Activated B cell treated with CpG ODN at 0.5 μM for 24 hours (primary cell): ENCODE results near the gene FEM1B. TPM values are rescaled to one million over a fixed set of nuclear protein-coding genes. Genes with fewer than 3 reads are reported as not detected.
A peak's percentile ranks its signal among the peaks of the same experiment; 100 is the strongest.

Experiments
- ATAC-seq: fragments of 200-7000 bp; cut with Tn5 transposase; one replicate; pipeline ENCODE4 v1.10.0; 2021; ENCODE audit warnings: low read depth, mild to moderate bottlenecking, moderate library complexity
- CTCF ChIA-PET: fragments of 350-600 bp; sonication (Branson Sonifier 250); formaldehyde crosslinking; loops from one replicate; lab custom pipeline; 2021; ENCODE audit warnings: antibody characterized with exemption; lab: Charles Lee
- POLR2A ChIA-PET: fragments of 350-600 bp; sonication (Branson Sonifier 250); formaldehyde crosslinking; loops from one replicate; lab custom pipeline; 2021; ENCODE audit warnings: antibody characterized with exemption; lab: Charles Lee
- DNase-seq: peaks from one replicate; pipeline ENCODE4 v3.0.0; 2022
- H3K27ac Mint-ChIP-seq: one replicate; pipeline ENCODE4 v1.8.0; 2020; ENCODE audit warnings: mixed read lengths
- H3K27me3 Mint-ChIP-seq: one replicate; pipeline ENCODE4 v1.8.0; 2021; ENCODE audit warnings: mixed read lengths
- H3K36me3 Mint-ChIP-seq: one replicate; pipeline ENCODE4 v1.8.0; 2021; ENCODE audit warnings: low read depth, mixed read lengths
- H3K4me1 Mint-ChIP-seq: one replicate; pipeline ENCODE4 v1.8.0; 2021; ENCODE audit warnings: mixed read lengths
- H3K4me3 Mint-ChIP-seq: one replicate; pipeline ENCODE4 v1.8.0; 2020; ENCODE audit warnings: mild to moderate bottlenecking, mixed read lengths
- H3K9me3 Mint-ChIP-seq: one replicate; pipeline ENCODE4 v1.8.0; 2020; ENCODE audit warnings: mixed read lengths
- intact Hi-C: fragments of 100-400 bp; cut with micrococcal nuclease; formaldehyde crosslinking; loops from one replicate; pipeline ENCODE4 v1.15.1; 2024
- total RNA-seq: library from RNA; stranded (reverse); gene quantifications from 2 replicates; pipeline ENCODE4 v1.2.3, GENCODE V29; 2022
- TF ChIP-seq, protein P1 (sequence below): fragments of 200-600 bp; IDR thresholded peaks from one replicate; pipeline ENCODE4 v1.8.0; 2022; ENCODE audit warnings: antibody characterized with exemption, mild to moderate bottlenecking

Gene FEM1B
- total RNA-seq, 1 donor from 2014 or later: 42.2 TPM

DNA sequence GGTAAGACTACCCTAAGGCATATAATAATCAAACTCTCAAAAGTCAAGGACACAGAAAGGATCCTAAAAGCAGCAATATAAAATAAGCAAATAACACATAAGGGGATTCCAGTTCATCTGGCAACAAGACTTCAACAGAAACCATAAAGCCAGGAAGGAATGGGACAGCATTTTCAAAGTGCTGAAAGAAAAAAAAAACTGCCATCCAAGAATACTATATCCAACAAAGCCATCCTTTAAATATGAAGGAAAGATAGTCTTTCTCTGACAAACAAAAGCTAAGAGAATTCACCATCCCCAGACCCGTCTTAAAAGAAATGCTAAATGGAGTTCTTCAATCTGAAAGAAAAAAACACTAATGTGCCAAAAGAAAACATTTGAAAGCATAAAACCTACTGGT, 33.3 kb upstream of the FEM1B start:
- TF ChIP-seq, protein P1, sequence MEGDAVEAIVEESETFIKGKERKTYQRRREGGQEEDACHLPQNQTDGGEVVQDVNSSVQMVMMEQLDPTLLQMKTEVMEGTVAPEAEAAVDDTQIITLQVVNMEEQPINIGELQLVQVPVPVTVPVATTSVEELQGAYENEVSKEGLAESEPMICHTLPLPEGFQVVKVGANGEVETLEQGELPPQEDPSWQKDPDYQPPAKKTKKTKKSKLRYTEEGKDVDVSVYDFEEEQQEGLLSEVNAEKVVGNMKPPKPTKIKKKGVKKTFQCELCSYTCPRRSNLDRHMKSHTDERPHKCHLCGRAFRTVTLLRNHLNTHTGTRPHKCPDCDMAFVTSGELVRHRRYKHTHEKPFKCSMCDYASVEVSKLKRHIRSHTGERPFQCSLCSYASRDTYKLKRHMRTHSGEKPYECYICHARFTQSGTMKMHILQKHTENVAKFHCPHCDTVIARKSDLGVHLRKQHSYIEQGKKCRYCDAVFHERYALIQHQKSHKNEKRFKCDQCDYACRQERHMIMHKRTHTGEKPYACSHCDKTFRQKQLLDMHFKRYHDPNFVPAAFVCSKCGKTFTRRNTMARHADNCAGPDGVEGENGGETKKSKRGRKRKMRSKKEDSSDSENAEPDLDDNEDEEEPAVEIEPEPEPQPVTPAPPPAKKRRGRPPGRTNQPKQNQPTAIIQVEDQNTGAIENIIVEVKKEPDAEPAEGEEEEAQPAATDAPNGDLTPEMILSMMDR: no peak
- H3K27ac Mint-ChIP-seq: no peak overlapping the region
- intact Hi-C loops: no loop called here
- H3K36me3 Mint-ChIP-seq: no peaks in the 10 kb centered on the region
- H3K4me1 Mint-ChIP-seq: peaks cover 3% of the 10 kb centered on the region
- ChIA-PET POLR2A (interaction anchor here (0.9 kb wide), 1 partner anchor 34 kb away, joined by 5 read pairs; no protein-coding TSS in a partner anchor), CTCF (interaction anchor here (1.8 kb wide), 1 partner anchor 9 kb away, joined by 6 read pairs; no protein-coding TSS in a partner anchor)
- H3K4me3 Mint-ChIP-seq: no peak overlapping the region
- DNase-seq (no peak), ATAC-seq (no peak)
- no peaks in the 10 kb centered on the region for H3K27me3 Mint-ChIP-seq
- H3K9me3 Mint-ChIP-seq: peaks cover 16% of the 10 kb centered on the region

DNA sequence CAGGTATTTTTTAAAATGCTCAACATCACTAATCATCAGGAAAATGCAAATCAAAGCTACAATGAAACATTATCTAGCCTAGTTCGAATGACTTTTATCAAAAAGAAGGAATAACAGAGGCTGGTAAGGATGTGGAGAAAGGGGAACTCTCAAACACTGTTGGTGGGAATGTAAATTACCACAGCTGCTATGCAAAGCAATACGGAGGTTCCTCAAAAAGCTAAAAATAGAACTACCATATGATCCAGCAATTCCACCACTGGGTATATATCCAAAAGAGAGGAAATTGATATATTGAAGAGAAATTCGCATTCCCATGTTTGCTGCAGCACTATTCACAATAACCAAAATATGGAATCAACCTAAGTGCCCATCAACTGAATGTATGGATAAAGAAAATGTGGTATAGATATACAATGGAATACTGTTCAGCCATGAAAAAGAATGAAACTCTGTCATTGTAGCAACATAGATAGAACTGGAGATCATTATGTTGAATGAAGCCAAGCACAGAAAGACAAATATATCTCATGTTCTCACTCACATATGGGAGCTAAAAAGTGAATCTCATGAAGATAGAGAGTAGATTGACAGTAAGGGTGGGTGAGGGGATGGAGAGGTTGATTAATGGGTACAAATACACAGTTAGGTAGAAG, 28.4 kb upstream of the FEM1B start:
- TF ChIP-seq, protein P1: no peak
- Mint-ChIP-seq H3K27ac (no peak overlapping the region), H3K27me3 (peaks cover 6% of the 10 kb centered on the region), H3K9me3 (peaks cover 3% of the 10 kb centered on the region), H3K36me3 (no peaks in the 10 kb centered on the region), H3K4me3 (no peak overlapping the region), H3K4me1 (peaks cover 3% of the 10 kb centered on the region)
- POLR2A ChIA-PET: interaction anchor here (0.5 kb wide), 1 partner anchor 60 kb away, joined by 10 read pairs; no protein-coding TSS in a partner anchor
- intact Hi-C loops: no loop called here
- ATAC-seq (no peak), DNase-seq (no peak)
- CTCF ChIA-PET: interaction anchor here (0.6 kb wide), 1 partner anchor 135 kb away, joined by 3 read pairs; no protein-coding TSS in a partner anchor

DNA sequence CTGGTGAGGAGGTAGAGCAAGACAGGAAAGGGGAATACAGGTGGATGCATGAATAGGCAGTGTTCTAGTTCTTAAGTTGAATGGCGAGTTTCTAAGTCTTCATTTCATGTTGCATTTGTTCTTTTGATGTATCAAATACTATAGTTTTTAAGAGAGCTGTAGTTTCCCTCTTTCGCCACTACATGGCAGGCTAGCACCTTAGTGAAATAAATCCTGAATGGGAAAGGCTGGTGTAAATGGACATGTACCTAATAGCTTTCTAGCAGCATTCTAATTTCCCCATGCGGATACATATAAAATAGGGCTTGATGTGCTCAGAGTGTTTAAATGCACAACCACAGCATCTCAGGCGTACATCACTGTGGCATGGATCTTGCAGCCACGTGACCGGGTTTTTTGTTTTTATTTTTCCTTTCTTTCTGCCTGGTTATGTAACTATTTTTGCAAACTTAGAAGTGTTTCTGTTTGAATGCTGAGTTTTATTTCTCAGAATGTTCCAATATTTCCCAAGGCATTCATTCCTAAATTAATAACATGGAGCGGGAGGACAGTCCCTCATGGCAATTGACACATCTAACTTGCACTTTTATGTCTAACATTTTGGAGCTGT, 24.5 kb upstream of the FEM1B start:
- Mint-ChIP-seq H3K27ac (no peak overlapping the region), H3K9me3 (no peaks in the 10 kb centered on the region), H3K27me3 (peaks cover 17% of the 10 kb centered on the region), H3K4me1 (peaks cover 4% of the 10 kb centered on the region), H3K36me3 (no peaks in the 10 kb centered on the region), H3K4me3 (no peak overlapping the region)
- peak; percentile 37 for ATAC-seq
- ChIA-PET CTCF (interaction anchor here (0.7 to 2.1 kb wide), 21 partner anchors 9 to 529 kb away, joined by 3 to 33 read pairs (median 5); partner anchors contain the start of genes CLN6 and FEM1B), POLR2A (interaction anchor here (1.1 kb wide), 1 partner anchor 25 kb away, joined by 10 read pairs; the partner anchor contains the start of gene FEM1B)
- no peak for DNase-seq
- intact Hi-C loops: loop anchor here (1.0 to 5.0 kb wide), 5 partner anchors 53 to 624 kb away; no protein-coding TSS in a partner anchor
- TF ChIP-seq, protein P1: peak; percentile 34

DNA sequence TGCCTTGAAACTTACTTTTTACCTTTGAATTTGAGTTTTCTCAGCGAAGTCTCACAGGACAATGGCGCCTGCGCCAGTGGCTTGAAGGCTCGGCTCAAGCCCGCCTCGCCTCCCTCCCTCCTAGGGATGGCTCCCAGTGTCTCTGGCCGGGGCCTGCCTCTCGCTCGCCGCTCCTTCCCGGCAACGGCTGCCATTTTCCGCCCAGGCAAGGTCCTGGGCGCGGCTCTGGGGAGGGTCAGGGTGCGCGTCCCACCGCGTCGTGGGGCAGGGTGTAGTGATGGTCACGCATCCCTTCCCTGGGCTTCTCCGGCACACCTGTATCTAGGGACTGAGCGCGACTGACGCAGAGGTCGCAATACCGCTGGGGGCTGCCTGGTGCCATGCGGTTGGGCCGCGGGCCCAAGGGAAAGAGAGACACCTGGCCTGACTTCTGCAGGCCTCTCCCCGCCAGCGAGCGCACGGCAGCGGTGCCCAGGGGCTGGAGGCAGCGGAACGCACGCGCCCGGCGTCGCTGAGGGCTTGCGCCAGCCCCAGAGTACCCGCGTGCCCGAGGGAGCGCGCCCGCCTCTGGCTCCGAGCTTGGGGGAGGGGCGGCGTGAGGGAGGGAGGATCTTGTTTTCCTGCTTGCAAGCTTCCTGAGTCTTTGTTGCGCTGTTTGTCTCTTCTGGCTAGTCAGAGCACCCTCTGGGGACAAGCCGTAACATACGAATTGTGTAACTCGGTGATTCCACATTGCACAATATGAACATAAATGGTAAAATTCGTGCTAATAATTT, 20.7 kb upstream of the FEM1B start:
- TF ChIP-seq, protein P1: no peak
- Mint-ChIP-seq H3K9me3 (no peaks in the 10 kb centered on the region), H3K27ac (no peak overlapping the region), H3K27me3 (peaks cover 19% of the 10 kb centered on the region), H3K36me3 (no peaks in the 10 kb centered on the region), H3K4me3 (peak overlapping the region; percentile 67), H3K4me1 (peaks cover 2% of the 10 kb centered on the region)
- ATAC-seq (peak; percentile 60), DNase-seq (peak; percentile 20)
- intact Hi-C loops: no loop called here
- ChIA-PET CTCF (no interaction called here), POLR2A (no interaction called here)
